Left colon (tissue), 2 donors: Measurements from ENCODE around the gene SLC7A11. TPM values are rescaled to one million over a fixed set of nuclear protein-coding genes. Genes with fewer than 3 reads are reported as not detected.

ENCODE experiments used
- ATAC-seq: fragments of 200-7000 bp; cut with Tn5 transposase; one replicate; pipeline ENCODE4 v1.9.1; 2020; ENCODE audit warnings: mild to moderate bottlenecking, moderate library complexity
- DNase-seq, 2 donors: peaks; one replicate each; pipeline ENCODE4 v3.0.0-alpha.2; 2020
- intact Hi-C, 2 donors: fragments of 100-400 bp; cut with DNase I in 1 of 2; cut with micrococcal nuclease in 1 of 2; formaldehyde crosslinking; loops; one replicate each; pipeline versions ENCODE4 v1.11.2 to v1.14.0; 2022; cut with DNase I, micrococcal nuclease
- long read RNA-seq: library from polyadenylated mRNA; unstranded; transcript quantifications from one replicate; pipeline ENCODE4 v2.0.0, GENCODE V29; 2021
- total RNA-seq, 2 donors: library from RNA; stranded (reverse); fragmentation: NEBNext Ultra II Directional; extraction: Animal tissue kit (Norgen Biotek cat#: 25700); gene quantifications; one replicate each; pipeline ENCODE4 v1.2.1, GENCODE V29; 2021
- donor health status: DM: no; HTN: no; CAD: no.
- donor health status: DM: yes; HTN: yes; CAD: no.

Gene SLC7A11
- 1 to 10 TPM; 1.9 to 4.1 TPM for total RNA-seq
- long read RNA-seq, partial matches to known transcripts, result 0 of 1 reads
- long read RNA-seq, other reads (novel, unspliced or antisense), result 1 of 1 reads

DNA sequence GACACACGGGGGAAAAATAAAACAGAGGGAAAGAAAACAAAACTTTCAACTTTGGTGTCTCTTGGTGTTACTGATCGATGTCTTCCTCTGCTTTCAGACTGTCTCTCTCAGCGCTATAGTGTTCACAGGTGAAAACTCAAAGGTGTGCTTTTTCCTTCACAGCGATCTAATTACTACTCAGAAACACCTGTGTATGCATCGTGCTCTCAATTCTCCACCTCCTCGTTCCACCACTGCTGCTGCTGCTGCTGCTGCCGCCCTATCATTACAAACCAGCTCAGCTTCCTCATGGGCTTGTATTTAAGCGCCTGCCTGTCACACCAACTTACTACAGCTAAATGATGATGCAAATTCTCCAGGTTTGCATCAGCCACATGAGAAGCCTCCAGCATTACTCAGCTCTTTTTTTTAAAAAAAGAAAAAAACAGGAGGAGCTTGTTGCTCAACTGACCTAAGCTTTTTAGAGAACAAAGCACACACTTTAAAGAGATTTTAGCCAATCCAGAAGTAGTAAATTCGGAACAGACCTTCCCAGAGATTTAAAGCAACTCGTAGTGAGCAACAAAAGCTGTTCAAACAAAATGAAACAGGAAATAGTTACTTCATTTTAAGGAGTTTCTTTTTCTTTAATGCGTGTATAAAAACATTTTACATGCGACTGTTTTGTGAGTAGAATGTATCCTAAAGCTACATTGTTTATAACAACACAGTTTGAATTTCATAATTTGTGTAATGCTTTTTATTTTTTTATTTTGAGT is at the start of gene SLC7A11:
TSS of gene SLC7A11 (minus strand) at position 274 of the 758 bp plus-strand sequence. CDS start 280 bp downstream, outside the sequence.
- intact Hi-C loops, result no loop called here
- ATAC-seq (peak; percentile 97), DNase-seq (peak; percentile 67 to 85)

DNA sequence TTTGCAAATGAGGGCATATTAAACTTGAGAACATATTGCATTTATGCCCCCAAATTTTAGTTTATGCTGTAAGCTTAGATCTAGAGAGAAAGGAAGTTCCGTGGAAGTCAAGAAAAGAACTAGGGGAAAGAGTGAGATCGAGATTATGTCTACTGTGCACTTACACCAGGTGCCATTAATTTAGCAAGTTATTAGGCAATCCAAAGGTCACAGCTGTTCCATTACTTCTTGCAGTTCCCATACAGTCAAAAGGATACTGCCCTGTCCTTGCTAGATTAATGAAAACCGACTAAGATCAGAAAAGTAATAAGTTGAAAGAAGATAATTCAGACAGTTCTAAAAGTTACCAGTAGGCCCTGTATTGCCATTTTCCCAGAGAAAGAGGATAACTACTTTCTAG is 49.3 kb upstream of the SLC7A11 start:
- intact Hi-C loops, result no loop called here
- DNase-seq (no peak), ATAC-seq (no peak)

DNA sequence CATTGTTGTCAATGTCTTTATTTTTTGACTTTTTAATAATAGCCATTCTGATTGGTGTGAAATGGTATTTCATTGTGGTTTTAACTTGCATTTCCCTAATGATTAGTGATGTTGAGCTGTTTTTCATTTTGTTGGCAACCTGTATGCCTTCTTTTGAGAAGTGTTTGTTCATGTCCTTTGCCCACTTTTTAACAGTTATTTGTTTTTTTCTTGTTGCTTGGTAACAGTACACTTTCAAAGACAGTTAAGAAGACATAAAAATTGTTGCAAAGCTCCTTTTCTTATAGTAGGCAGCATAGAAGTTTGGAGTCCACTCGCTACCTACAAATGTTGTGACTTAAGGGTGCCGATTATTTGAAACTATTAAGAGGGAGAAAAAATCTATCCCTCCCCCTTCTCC is 48.7 kb upstream of the SLC7A11 start:
- intact Hi-C loops, result no loop called here
- no peak for DNase-seq
- no peak for ATAC-seq

DNA sequence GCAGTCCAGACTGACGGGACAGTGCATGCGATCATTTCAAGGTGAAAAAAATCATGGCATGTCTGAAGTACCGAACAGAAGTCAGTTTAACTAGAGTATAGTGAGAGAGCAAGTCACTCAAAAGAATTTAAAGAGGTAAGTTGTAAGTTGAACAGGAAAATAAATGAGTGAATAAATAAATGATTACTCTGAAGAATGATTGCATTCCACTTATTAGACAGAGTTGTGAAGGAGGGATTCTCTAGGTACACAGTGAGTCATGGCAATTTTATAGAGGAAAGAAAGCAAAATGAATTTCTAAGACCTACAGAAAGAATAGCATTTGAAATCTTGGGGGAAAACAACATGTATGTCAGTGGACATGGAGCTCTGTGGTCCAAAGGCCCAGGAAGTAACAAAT is 37.1 kb upstream of the SLC7A11 start:
- DNase-seq (no peak), ATAC-seq (no peak)
- intact Hi-C loops, result no loop called here

DNA sequence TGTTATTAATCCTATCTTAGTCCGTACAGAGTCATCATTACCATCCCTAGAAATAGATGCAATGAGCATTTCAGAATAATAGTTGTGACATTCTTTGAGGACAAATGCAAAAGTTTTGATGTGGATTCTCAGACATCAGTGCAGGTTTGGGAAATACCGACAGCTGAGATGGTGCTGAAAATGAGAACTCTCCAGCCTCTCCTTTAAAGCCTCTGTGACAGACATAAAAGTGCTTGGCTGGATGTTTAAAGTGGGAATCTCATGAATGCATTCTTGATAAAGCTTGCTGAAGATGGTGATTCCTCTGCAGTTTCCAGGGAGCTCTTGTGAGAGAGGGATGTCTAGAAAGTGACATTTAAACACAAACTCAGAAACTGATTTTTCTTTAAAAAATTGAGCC is 35.0 kb upstream of the SLC7A11 start:
- no peak for ATAC-seq
- intact Hi-C loops, result no loop called here
- DNase-seq, result no peak

DNA sequence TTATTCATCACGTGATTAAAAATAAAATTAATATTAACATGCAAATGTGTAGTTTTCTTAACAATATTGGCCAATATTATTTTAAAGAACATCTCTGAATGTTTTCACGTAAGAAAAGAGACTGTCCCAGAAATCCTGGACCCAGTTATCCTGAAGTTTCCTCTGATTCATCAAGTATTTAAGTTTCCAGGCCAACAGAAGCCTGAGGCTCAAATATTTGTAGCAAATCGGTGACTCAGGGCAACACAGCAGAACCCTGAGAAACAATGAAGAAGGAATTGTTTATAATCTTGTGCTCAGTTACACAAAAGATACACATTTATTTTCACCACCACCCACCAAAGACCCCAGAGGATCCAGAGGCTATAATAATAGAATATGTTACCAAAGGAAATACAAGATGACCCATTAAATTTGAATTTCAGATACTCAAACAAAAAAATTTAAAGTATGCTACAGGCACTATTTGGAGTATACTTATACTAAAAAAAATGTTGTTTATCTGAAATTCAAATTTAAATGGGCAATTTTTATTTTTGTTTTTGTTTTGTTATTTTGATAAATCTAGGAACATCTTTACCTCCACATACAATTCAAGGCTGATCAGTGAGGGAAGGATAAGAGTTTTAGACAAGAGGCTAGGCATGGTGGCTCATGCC is 33.9 kb upstream of the SLC7A11 start:
- no peak for DNase-seq
- intact Hi-C loops, result no loop called here
- no peak for ATAC-seq

DNA sequence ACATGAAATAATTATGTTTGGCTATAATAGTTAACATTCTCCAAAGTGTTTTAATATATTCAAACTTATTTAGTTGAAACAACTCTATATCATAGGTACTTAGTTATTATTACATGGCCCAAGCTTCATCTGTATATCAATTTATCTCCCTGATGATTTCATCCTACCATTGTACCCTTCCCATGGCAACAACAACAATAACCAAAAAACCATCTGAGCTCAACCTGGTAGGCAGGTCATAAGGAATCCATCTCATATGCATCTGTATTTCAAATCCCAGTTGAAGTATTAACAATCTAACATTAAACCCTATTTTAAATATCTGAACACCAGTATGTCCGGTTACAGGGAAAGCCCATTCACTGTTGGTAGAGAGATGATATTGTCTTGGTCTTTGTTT is 33.1 kb upstream of the SLC7A11 start:
- intact Hi-C loops, result no loop called here
- no peak for ATAC-seq
- no peak for DNase-seq

DNA sequence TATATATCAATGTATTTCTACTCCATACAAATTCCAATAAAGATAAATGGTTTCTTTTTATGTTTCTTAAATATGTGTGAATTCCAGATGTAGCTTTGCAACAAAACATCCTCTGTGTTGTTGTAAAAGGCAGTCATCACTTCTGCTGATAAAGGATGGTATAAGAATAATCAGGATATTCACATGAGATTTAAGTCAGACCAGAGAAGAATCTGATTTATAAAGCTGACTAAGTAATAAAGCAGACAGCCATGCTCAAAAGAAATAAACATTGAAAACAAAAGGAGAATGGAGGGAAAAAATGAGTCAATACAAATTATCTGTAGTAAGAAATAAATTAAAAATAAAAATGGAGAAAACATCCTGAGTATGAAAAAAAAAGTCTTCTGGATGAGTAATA is 27.0 kb upstream of the SLC7A11 start:
- intact Hi-C loops, result no loop called here
- ATAC-seq (no peak), DNase-seq (no peak)

DNA sequence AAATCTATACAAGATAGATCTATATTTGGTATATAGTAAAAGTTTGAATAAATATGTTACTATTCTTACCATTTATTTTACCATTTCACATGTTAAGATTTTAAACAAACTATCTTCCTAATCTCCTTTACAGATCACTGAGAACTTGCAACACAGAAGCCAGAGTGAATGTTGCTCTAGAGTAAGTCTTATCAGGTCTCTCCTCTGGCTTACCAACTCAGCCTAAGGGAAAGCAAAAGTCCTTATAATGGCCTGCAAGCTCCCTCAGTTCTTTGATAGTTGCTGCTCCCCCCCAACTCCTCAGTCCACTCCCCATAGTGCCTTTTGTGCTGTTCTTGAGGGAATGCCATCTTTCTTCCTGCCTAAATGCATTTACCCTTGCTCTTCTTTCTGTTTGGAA is 25.7 kb upstream of the SLC7A11 start:
- intact Hi-C loops, result no loop called here
- ATAC-seq (no peak), DNase-seq (no peak)

DNA sequence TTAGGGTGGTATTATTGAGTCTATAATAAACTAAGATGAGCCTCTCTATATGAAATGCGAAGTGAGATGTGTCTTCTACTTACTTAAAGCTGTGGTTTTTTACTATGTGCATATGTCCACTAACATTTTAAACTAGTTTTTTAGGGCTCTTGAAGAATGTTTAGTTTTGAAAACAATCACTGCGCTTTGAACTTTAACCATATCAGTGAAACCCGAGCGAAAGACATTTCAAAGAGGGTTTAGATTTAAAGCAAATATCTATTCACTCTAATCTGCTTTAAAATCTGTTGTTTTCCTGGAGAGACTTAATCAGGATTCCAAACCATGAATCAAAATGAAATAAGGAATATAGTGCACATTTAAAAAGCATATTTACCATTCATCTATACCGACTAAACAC is 24.8 kb upstream of the SLC7A11 start:
- DNase-seq, result no peak
- ATAC-seq, result no peak
- intact Hi-C loops, result no loop called here

DNA sequence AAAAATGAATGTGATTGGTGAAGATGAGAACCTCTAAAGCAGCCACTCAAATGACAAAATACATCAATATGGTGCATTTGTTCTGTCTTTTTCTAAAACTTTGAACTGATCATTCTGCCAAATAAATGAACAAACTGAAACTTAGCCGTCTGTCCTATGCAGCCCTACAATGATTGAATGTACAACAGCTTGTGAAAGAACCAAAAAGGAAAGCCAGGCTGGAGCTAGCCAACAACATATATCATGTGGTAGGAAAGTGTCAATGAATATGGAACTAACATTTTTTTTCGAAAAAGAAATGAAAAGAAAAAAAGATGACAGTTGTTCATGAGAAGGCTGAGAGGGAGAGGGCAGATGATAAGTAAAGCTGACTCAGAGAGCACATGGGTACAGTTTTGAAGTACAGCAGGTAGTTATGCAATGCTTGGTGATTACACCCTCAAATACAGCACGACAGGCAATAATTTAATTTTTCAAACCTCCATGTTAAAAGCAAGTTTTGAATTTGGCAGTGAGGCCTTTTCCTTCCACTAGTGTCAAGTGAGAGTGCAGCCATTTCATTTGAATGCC is 21.2 kb upstream of the SLC7A11 start:
- ATAC-seq, result peak; percentile 66
- no peak for DNase-seq
- intact Hi-C loops, result no loop called here

DNA sequence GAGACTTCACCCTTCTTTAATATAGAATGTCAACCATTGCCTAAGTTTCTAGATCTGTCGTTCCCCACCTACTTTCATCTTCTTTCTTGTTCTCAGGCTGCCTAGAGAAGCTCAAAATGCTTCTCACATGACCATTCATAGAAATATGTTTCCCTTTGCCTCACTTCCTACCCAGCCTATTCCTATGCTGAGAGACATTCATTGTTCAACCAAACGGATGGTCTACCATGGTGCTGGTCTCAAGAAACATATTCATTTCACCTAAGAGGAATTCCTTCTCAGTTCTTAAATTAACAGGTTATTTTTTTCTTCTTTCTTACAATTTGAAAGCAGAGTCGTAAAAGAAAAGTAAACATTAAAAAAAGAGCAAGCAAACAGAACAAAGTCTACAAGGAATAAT is 20.3 kb upstream of the SLC7A11 start:
- intact Hi-C loops, result no loop called here
- peak; percentile 74 for ATAC-seq
- DNase-seq, result no peak

DNA sequence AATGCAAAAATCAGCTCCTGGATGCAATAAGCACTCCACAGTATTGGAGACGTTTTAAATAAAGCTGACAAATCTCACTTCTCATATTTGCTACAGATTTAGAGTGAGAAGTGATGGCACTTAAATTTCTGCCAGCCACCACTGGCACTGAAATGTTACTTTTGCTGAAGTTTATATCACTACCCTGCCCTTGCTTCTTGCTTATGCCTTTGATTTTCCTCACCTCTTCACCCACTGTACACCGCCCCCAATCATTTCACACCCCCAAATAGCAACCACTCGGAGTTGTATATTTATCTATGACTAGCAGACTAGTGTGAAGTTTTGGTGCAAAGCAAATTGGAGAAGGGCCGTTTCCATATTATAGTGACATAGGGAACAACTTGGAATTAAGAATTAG is 19.9 kb upstream of the SLC7A11 start:
- intact Hi-C loops, result no loop called here
- DNase-seq, result no peak
- ATAC-seq, result no peak

DNA sequence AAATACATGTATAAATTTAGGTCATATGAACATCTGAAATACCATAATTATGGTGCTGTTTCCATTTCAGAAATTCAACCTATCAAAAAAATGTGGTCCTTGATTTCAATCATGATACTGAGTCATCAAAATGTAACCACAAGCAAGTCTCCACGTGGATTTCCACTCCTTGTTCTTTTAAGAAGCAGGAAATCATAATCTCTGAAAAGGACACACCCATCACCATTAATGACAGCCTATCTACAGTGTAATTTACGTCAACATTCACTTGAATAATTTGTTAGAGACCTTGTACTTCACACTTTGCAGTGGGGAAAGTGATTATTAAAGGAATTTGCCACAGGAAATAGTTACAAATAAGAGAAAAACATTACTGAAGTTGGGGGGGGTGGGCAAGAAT is 17.7 kb upstream of the SLC7A11 start:
- ATAC-seq (peak; percentile 44), DNase-seq (no peak)
- intact Hi-C loops, result no loop called here

DNA sequence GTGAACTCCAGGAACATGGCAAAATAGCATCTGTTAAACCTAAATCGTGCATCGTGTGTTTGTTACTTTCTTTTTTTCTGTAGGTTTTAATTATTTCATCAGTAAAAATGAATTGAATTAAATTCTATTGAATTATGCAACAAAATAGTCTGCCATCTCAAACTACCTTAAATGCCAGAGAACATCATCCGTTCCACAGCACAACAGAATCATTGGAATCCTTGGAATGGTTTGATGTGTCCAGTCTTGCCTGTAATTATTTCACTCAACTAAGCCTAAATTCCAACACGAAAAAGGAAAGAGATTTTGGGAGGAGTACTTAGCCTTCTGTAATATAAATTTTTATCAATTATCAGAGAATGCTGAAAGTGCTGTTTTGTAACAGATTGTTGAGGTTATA is 17.1 kb upstream of the SLC7A11 start:
- DNase-seq (no peak), ATAC-seq (no peak)
- intact Hi-C loops, result no loop called here

DNA sequence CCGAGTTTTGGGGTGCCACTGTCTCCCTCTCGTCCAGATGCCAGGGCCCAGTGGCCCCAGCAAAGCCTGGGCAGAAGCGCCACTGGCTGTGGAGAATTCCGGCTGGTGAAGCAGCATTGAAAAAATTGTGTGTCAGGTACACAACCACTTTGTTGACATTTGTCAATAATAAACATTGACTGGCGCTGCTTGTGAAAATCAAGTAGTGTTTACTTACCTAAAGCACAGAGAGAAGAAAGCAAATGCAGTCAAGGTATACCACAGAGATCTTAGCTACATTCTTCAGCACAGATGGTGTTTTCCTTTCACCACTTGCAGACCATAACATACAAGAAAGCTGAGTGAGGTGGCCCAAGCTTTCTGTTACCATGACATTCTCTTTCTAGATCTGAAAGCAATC is 14.5 kb upstream of the SLC7A11 start:
- DNase-seq (no peak), ATAC-seq (no peak)
- intact Hi-C loops, result no loop called here

DNA sequence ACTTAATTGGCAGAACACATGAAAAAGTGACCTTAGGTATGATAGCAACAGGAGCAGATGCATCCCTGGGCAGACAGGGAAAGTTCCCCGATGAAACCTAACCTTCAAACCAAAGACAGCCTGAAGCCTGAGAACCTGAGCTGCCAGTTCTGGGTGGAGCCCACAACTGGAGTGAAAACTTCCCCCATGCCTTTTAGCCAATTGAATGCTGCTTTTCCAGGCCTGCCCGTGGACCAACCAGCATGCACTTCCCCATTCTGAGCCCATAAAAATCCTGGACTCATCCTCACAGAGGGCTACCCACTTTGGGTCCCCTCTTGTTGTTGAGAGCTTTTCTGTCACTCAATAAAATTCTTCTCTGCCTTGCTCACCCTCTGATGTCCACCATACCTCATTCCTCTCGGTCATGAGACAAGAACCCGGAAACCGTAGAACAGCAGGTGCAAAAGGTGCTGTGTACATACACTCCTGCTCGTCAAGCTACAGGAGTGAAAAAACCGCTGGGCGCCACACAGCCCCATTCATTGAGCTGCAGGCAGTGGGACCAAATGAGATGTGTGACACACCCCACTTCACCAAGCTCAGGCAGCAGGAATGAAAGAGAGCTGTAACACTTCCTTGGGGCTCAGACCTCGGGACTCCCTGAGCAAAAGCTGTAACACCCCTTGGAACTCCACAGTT is 13.9 kb upstream of the SLC7A11 start:
- intact Hi-C loops, result no loop called here
- ATAC-seq (no peak), DNase-seq (no peak)

DNA sequence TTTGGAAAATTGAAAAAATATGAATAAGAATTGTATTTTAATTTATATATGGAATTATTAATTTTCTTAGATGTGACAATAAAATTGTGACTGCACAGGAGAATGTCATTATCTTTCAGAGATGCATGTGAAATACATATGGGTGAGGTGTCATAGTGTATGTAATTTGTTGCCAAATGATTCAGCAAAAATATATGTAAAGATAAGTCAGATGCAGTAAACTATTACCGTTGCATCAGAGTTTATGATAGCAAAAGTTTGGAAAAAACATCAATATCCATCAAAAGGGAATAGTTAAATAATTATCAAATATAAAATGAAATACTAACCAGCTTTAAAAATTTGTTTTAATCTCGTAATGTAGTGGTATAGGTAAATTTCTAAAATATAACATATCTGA is 10.4 kb upstream of the SLC7A11 start:
- DNase-seq (no peak), ATAC-seq (no peak)
- intact Hi-C loops, result no loop called here

DNA sequence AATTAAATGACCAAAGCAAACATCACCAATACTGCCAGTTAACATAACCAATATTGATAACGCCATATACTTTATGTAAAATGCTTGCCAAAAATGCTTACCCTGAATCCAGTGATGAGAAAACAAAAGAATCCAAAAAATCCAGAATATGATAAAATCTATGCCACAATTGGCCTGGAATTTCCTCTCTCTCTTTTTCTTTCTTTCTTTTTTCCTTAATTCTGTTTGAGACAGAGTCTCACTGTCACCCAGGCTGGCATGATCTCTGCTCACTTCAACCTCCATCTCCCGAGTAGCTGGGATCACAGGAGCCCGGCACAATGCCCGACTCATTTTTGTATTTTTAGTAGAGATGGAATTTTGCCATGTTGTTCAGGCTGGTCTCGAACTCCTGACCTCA is 9.8 kb upstream of the SLC7A11 start:
- no peak for ATAC-seq

DNA sequence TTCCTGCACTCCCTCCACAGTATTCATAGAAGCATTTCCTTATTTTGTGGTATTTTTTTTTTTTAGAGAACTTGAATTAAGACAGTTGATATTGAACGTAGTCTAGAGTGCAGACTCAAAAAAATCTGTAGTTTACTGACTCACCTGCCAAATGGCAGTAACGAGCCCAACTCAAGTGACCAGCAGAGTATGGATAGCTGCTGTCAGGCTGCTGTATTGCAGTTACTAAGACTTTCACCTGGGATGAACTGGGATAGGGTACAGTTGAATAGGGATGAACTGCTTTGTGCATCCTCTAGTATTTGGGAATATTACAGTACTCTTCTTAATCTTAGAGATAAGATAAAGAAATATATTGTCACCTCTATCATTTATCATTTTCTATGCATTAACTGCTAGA is 7.0 kb upstream of the SLC7A11 start:
- ATAC-seq, result no peak
- intact Hi-C loops, result no loop called here
- DNase-seq, result no peak

More for the DNA sequence above, 9.8 kb upstream of the SLC7A11 start:
- no peak for DNase-seq
- intact Hi-C loops, result no loop called here
